Esophagus squamous epithelium (tissue), 5 donors: Measurements from ENCODE around the gene DENND4C. TPM values are rescaled to one million over a fixed set of nuclear protein-coding genes. Genes with fewer than 3 reads are reported as not detected.

Experiments
- DNase-seq: peaks from one replicate; lab custom pipeline; 2025; lab: John Stamatoyannopoulos, UW
- H3K27ac ChIP-seq, 4 donors: fragments of 200-600 bp; sonication (generic); one replicate each; pipeline ENCODE4 v1.5.1; 2016 to 2019; ENCODE audit warnings: mild to moderate bottlenecking in 1 of 4
- H3K27me3 ChIP-seq, 4 donors: fragments of 200-600 bp; sonication (generic); 1 replicate in 3 of 4; 2 replicates in 1 of 4; pipeline versions ENCODE4 v1.5.1 to v1.6.0; 2017 to 2021; ENCODE audit warnings: antibody characterized with exemption in 1 of 4
- H3K36me3 ChIP-seq, 3 donors: fragments of 200-600 bp; sonication (generic); one replicate each; pipeline ENCODE4 v1.5.1; 2016 to 2019
- H3K4me1 ChIP-seq, 3 donors: fragments of 200-600 bp; sonication (generic); one replicate each; pipeline ENCODE4 v1.5.1; 2017 to 2019
- H3K4me3 ChIP-seq, 4 donors: fragments of 200-600 bp; sonication (generic); 1 replicate in 3 of 4; 2 replicates in 1 of 4; pipeline ENCODE4 v1.5.1; 2016 to 2019; ENCODE audit warnings: mild to moderate bottlenecking in 2 of 4, moderate library complexity in 1 of 4
- H3K9me3 ChIP-seq, 3 donors: fragments of 200-600 bp; sonication (generic); one replicate each; pipeline ENCODE4 v1.5.1; 2016 to 2019
- CTCF ChIP-seq, 6 experiments: fragments of 450-650 bp in 4 of 6; fragments of 200-600 bp in 2 of 6; sonication (generic) in 2 of 6; IDR thresholded peaks; one replicate each; pipeline ENCODE4 v1.5.1; 2016 to 2019; ENCODE audit warnings: antibody characterized with exemption in 6 of 6, mild to moderate bottlenecking in 4 of 6, moderate library complexity in 4 of 6
- POLR2A ChIP-seq, 4 donors: fragments of 450-650 bp; IDR thresholded peaks; one replicate each; pipeline ENCODE4 v1.6.1; 2017; ENCODE audit warnings: antibody characterized with exemption in 4 of 4, mild to moderate bottlenecking in 4 of 4, moderate library complexity in 3 of 4
- WGBS, 2 donors: methylation state at CpG; one replicate each; pipeline ENCODE4 v1.1.5; 2018; 5-methylcytosine and 5-hydroxymethylcytosine counted together
- intact Hi-C: fragments of 100-400 bp; cut with DNase I; formaldehyde crosslinking; loops from one replicate; pipeline ENCODE4 v1.15.0; 2022
- total RNA-seq, 4 donors: library from RNA; depleted of rRNA; stranded (reverse); fragments of >200 nt; gene quantifications; one replicate each; pipeline ENCODE4 v1.1.0, GENCODE V29; 2016
- donor health status: DM: yes; HTN: yes; CAD: no.

DENND4C gene
- total RNA-seq, 4 donors from 2014 or later, result 32.7 to 65.8 (median 50.7) TPM

- Histone ChIP-seq H3K27ac (peak overlapping the region in 3 of 4 donors; percentile 91 to 96 (median 93)), H3K9me3 (no peaks in the 10 kb centered on the region), H3K27me3 (no peaks in the 10 kb centered on the region), H3K4me1 (peaks cover 5 to 32% (median 12%) of the 10 kb centered on the region in 3 donors), H3K4me3 (peak overlapping the region in 3 of 4 donors; percentile 67 to 87 (median 84)), H3K36me3 (peaks cover 4 to 57% (median 14%) of the 10 kb centered on the region in 3 donors)
- TF ChIP-seq CTCF (IDR thresholded peaks at IDR 0.05) (no peak), POLR2A (IDR thresholded peaks at IDR 0.05) (no peak)
- no peak for DNase-seq
- 16 to 30% methylated on average over 3 to 4 of the region's 4 CpGs for WGBS, 2 donors
- intact Hi-C loops, result no loop called here
Measured at GRCh38 chr9:19378164-19378563, 147.7 kb downstream of the DENND4C start.

- Histone ChIP-seq H3K4me3 (peak overlapping the region; percentile 63 to 87 (median 76)), H3K27ac (peak overlapping the region in 3 of 4 donors; percentile 91 to 96 (median 93)), H3K9me3 (no peaks in the 10 kb centered on the region), H3K4me1 (peaks cover 5 to 32% (median 12%) of the 10 kb centered on the region in 3 donors), H3K36me3 (peaks cover 4 to 52% (median 14%) of the 10 kb centered on the region in 3 donors), H3K27me3 (no peaks in the 10 kb centered on the region)
- WGBS, 2 donors, result 11 to 22% methylated on average over 7 of the region's 7 CpGs
- DNase-seq, result no peak
- intact Hi-C loops, result no loop called here
- no peak for TF ChIP-seq CTCF (IDR thresholded peaks at IDR 0.05)
- no peak for TF ChIP-seq POLR2A (IDR thresholded peaks at IDR 0.05)
Measured at GRCh38 chr9:19378647-19379046, 148.2 kb downstream of the DENND4C start.

- no peak for TF ChIP-seq CTCF (IDR thresholded peaks at IDR 0.05)
- TF ChIP-seq POLR2A (IDR thresholded peaks at IDR 0.05), result no peak
- WGBS, 2 donors, result 2 to 5% methylated on average over 12 of the region's 12 CpGs
- intact Hi-C loops, result no loop called here
- Histone ChIP-seq H3K36me3 (peaks cover 4 to 45% (median 14%) of the 10 kb centered on the region in 3 donors), H3K4me3 (peak overlapping the region; percentile 63 to 87 (median 76)), H3K27ac (peak overlapping the region; percentile 89 to 96 (median 92)), H3K4me1 (peaks cover 5 to 32% (median 12%) of the 10 kb centered on the region in 3 donors), H3K27me3 (no peaks in the 10 kb centered on the region), H3K9me3 (no peaks in the 10 kb centered on the region)
- DNase-seq, result no peak
Measured at GRCh38 chr9:19379283-19379682, 148.8 kb downstream of the DENND4C start.

GRCh38 chr9:19379697-19380046 lies 149.2 kb downstream of the DENND4C start:
- Histone ChIP-seq H3K4me3 (peak overlapping the region; percentile 63 to 87 (median 76)), H3K36me3 (peaks cover 4 to 42% (median 14%) of the 10 kb centered on the region in 3 donors), H3K27me3 (no peaks in the 10 kb centered on the region), H3K27ac (peak overlapping the region; percentile 89 to 96 (median 92)), H3K4me1 (peaks cover 5 to 32% (median 12%) of the 10 kb centered on the region in 3 donors), H3K9me3 (no peaks in the 10 kb centered on the region)
- WGBS, 2 donors, result 0% methylated on average over 7 to 15 of the region's 30 CpGs
- TF ChIP-seq POLR2A (IDR thresholded peaks at IDR 0.05), result no peak
- no peak for TF ChIP-seq CTCF (IDR thresholded peaks at IDR 0.05)
- no peak for DNase-seq
- intact Hi-C loops, result no loop called here

GRCh38 chr9:19380826-19381075 lies 150.3 kb downstream of the DENND4C start:
- Histone ChIP-seq H3K27ac (peak overlapping the region; percentile 89 to 96 (median 92)), H3K9me3 (no peaks in the 10 kb centered on the region), H3K36me3 (peaks cover 4 to 31% (median 12%) of the 10 kb centered on the region in 3 donors), H3K4me1 (peaks cover 5 to 32% (median 12%) of the 10 kb centered on the region in 3 donors), H3K27me3 (no peaks in the 10 kb centered on the region), H3K4me3 (peak overlapping the region; percentile 63 to 87 (median 76))
- TF ChIP-seq POLR2A (IDR thresholded peaks at IDR 0.05) (no peak), CTCF (IDR thresholded peaks at IDR 0.05) (no peak)
- WGBS, 2 donors, result 50 to 54% methylated on average over 6 of the region's 6 CpGs
- intact Hi-C loops, result no loop called here
- DNase-seq, result no peak
